Activated naive CD4-positive, alpha-beta T cell treated with anti-CD3 and anti-CD28 coated beads, Interleukin-2, amount 10 ng/mL, durations not matched to agents 5 hours and 36 hours (primary cell): ENCODE results near the gene LAPTM5. TPM values are rescaled to one million over a fixed set of nuclear protein-coding genes. Genes with fewer than 3 reads are reported as not detected.

ENCODE experiments used
- microRNA-seq: library from miRNA; unstranded; fragments of <30 nt; microRNA quantifications from one replicate; pipeline ENCODE4 v1.2.0, GENCODE V29; 2022; ENCODE audit warnings: borderline microRNAs expressed, borderline replicate concordance
- total RNA-seq, 2 experiments: library from RNA; stranded (reverse); gene quantifications; one replicate each; pipeline ENCODE4 v1.2.3, GENCODE V29; 2021

The LAPTM5 gene
- total RNA-seq, result 100 to 1,000 TPM; 580 to 591 TPM

GRCh38 chr1:30757352-30758120 lies at the start of gene LAPTM5:
TSS of gene LAPTM5 (minus strand) at chr1:30757774. CDS start at chr1:30757745, 29 bp downstream.

GRCh38 chr1:30723331-30723755 lies 34.2 kb downstream of the LAPTM5 start, which contains the start of gene MATN1:
TSS of gene MATN1 (minus strand) at chr1:30723585. CDS start at chr1:30723551, 34 bp downstream.

Small RNAs within 50 kb of the gene (microRNA-seq; reads per million reads assigned to microRNA genes)
- not detected for gene MIR4420

Other genes with a start within 250 kb of the LAPTM5 start
- gene MATN1, start 34.2 kb downstream of the LAPTM5 start, total RNA-seq, result not detected
- under 1 TPM; 0.05 to 0.15 TPM for gene SDC3, start 151.0 kb upstream of the LAPTM5 start, total RNA-seq